ENCODE results near the gene GPR26. TPM values are rescaled to one million over a fixed set of nuclear protein-coding genes. Genes with fewer than 3 reads are reported as not detected.

Gene GPR26
- total and polyA plus RNA-seq, 2 donors (not counting 1 experiment from before 2014, with no cell fraction given) = not detected

DNA sequence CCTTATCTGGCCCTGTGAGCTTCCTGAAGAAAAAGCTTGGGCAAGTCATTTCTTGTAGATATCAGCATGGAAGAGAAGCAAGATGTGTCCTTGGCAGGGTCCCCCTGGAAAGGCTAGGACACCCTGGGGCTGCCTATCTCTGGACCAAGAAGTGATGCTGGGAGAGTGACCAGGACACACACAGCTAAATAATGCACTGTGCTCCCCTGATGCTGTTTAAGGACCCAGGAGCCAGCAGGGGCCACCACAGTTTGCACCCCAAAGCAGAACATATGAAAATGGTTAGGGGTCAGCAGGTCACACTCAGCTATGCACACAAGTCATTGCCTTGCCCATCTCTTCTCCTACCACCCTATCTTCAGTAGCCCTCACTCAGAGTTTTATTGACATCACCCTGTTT is 47.9 kb upstream of the GPR26 start:
- H3K27me3 ChIP-seq (replicated peaks in 1 of 4; ENCODE audit: control extremely low read depth in 1 of 4, control insufficient read depth in 3 of 4, insufficient read depth in 4 of 4, low read length in 3 of 4) = peaks cover 0 to 3% (median 0%) of the 10 kb centered on the region in 4 experiments
- no peaks in the 10 kb centered on the region for H3K9me3 Mint-ChIP-seq (ENCODE audit: insufficient read depth)
- no peak overlapping the region for H3K9ac ChIP-seq (ENCODE audit: low read length)
- no peak overlapping the region for H2AFZ ChIP-seq (ENCODE audit: insufficient read depth, low read depth, low read length, poor library complexity, severe bottlenecking)
- H3K36me3 ChIP-seq (replicated peaks in 1 of 2; ENCODE audit: control extremely low read depth in 1 of 2, control insufficient read depth in 1 of 2, extremely low read depth in 1 of 2, insufficient read depth in 2 of 2, low read length in 1 of 2) = no peaks in the 10 kb centered on the region
- H3K4me1 Mint-ChIP-seq = no peaks in the 10 kb centered on the region
- H3K79me2 ChIP-seq (ENCODE audit: control insufficient read depth, insufficient read depth, low read length) = no peaks in the 10 kb centered on the region
- TF ChIP-seq EZH2 (IDR thresholded peaks at IDR 0.05; ENCODE audit: borderline replicate concordance, insufficient read depth, low read depth, low read length, poor library complexity, severe bottlenecking) = no peak
- TF ChIP-seq CTCF (IDR thresholded peaks at IDR 0.05) = no peak
- no peak overlapping the region for H3K4me3 ChIP-seq (ENCODE audit: control extremely low read depth in 1 of 5, extremely low read depth in 1 of 5, insufficient read depth in 1 of 5, low read depth in 2 of 5, low read length in 4 of 5)
- no peak overlapping the region for H3K27ac Mint-ChIP-seq
- peaks cover 0 to 6% (median 0%) of the 10 kb centered on the region in 3 donors for H3K9me3 ChIP-seq (ENCODE audit: control extremely low read depth in 1 of 3, control insufficient read depth in 2 of 3, insufficient read depth in 1 of 3, low read length in 2 of 3)
- ATAC-seq (ENCODE audit: low read depth) = no peak
- H3K27me3 Mint-ChIP-seq = peaks cover 24% of the 10 kb centered on the region
- no peak overlapping the region for H3K4me3 Mint-ChIP-seq
- intact Hi-C loops (cut with micrococcal nuclease) = no loop called here
- POLR2A ChIA-PET = no interaction called here
- DNase-seq = no peak
- no peaks in the 10 kb centered on the region for H4K20me1 ChIP-seq (ENCODE audit: control insufficient read depth, insufficient read depth, low read length, poor library complexity, severe bottlenecking)
- no peaks in the 10 kb centered on the region for H3K4me1 ChIP-seq (ENCODE audit: control insufficient read depth in 2 of 2, insufficient read depth in 2 of 2, low read length in 2 of 2)
- CTCF ChIA-PET = no interaction called here
- no peak overlapping the region for H3K4me2 ChIP-seq (replicated peaks; ENCODE audit: low read depth, low read length, poor library complexity, severe bottlenecking)
- no peak overlapping the region for H3K27ac ChIP-seq (ENCODE audit: low read length in 2 of 2)

DNA sequence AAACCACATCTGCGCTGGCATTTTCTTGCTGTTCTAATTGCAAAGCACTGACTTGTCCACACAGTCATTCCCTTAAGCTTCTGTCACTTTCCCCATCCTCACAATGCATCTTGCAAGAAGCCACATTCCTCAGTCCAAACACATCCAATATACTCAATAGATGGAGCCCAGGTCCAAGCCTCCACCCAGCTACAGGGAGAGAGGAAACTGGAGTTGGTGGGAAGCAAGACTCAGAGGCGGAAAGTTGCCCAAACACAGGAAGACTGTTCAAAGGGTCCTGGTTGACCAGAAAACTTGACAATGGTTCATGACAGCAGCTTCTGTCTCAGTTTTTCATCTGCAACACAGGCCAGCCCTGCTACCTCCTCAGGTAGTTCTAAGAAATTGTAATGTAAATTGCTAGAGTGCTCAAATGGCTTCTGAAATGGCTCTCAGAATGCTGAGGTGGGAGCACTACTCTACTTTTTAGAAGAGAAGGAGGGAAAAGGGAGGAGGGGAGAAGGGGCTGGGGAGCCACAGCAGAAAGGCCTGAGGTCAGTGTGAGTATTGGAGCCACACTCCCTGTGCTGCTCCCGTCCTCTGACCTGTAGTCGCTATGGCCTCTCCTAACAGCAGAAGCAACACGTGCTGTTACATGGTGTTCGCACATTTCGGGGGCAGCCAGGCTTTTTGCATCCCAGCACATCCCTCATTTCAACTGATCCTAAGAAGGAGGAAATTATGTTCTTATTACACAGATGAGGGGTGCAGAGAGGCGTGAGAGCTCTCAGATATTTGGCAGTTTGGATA is 46.9 kb upstream of the GPR26 start:
- Histone ChIP-seq H2AFZ (ENCODE audit: insufficient read depth, low read depth, low read length, poor library complexity, severe bottlenecking) (no peak overlapping the region), H3K27ac (ENCODE audit: low read length in 2 of 2) (no peak overlapping the region), H3K4me1 (ENCODE audit: control insufficient read depth in 2 of 2, insufficient read depth in 2 of 2, low read length in 2 of 2) (no peaks in the 10 kb centered on the region), H3K9ac (ENCODE audit: low read length) (no peak overlapping the region), H3K36me3 (replicated peaks in 1 of 2; ENCODE audit: control extremely low read depth in 1 of 2, control insufficient read depth in 1 of 2, extremely low read depth in 1 of 2, insufficient read depth in 2 of 2, low read length in 1 of 2) (no peaks in the 10 kb centered on the region), H3K27me3 (replicated peaks in 1 of 4; ENCODE audit: control extremely low read depth in 1 of 4, control insufficient read depth in 3 of 4, insufficient read depth in 4 of 4, low read length in 3 of 4) (peaks cover 0 to 3% (median 0%) of the 10 kb centered on the region in 4 experiments), H3K9me3 (ENCODE audit: control extremely low read depth in 1 of 3, control insufficient read depth in 2 of 3, insufficient read depth in 1 of 3, low read length in 2 of 3) (peaks cover 0 to 6% (median 0%) of the 10 kb centered on the region in 3 donors), H4K20me1 (ENCODE audit: control insufficient read depth, insufficient read depth, low read length, poor library complexity, severe bottlenecking) (no peaks in the 10 kb centered on the region), H3K4me3 (ENCODE audit: control extremely low read depth in 1 of 5, extremely low read depth in 1 of 5, insufficient read depth in 1 of 5, low read depth in 2 of 5, low read length in 4 of 5) (no peak overlapping the region), H3K4me2 (replicated peaks; ENCODE audit: low read depth, low read length, poor library complexity, severe bottlenecking) (no peak overlapping the region), H3K79me2 (ENCODE audit: control insufficient read depth, insufficient read depth, low read length) (no peaks in the 10 kb centered on the region)
- WGBS (ENCODE audit: insufficient coverage) = 89% methylated on average over 7 of the region's 8 CpGs
- peaks cover 24% of the 10 kb centered on the region for H3K27me3 Mint-ChIP-seq
- no peak overlapping the region for H3K27ac Mint-ChIP-seq
- no peaks in the 10 kb centered on the region for H3K9me3 Mint-ChIP-seq (ENCODE audit: insufficient read depth)
- H3K4me1 Mint-ChIP-seq = no peaks in the 10 kb centered on the region
- ChIA-PET POLR2A (no interaction called here), CTCF (no interaction called here)
- no peak for DNase-seq
- TF ChIP-seq EZH2 (IDR thresholded peaks at IDR 0.05; ENCODE audit: borderline replicate concordance, insufficient read depth, low read depth, low read length, poor library complexity, severe bottlenecking) (no peak), CTCF (IDR thresholded peaks at IDR 0.05) (no peak)
- intact Hi-C loops (cut with micrococcal nuclease) = no loop called here
- H3K4me3 Mint-ChIP-seq = no peak overlapping the region
- ATAC-seq (ENCODE audit: low read depth) = no peak

Measured in B cell (primary cell).